H54 (cell line): Measurements from ENCODE around the gene SEMA4A.
"Not testable (repeated sequence)": the region's sequence is repeated elsewhere in the genome, so short reads cannot be mapped to it uniquely, and the experiment has no call there.

Source experiments
- DNase-seq: peaks from one replicate; pipeline ENCODE4 v3.0.0; 2011; ENCODE audit warnings: low spot score, mixed read lengths; ENCODE audit not compliant: insufficient read length
- FAIRE-seq: peaks from 3 replicates; lab custom pipeline; 2011; peaks lifted over from hg19 to GRCh38; lab: Jason Lieb, UNC
- POLR2A ChIP-seq: IDR thresholded peaks from 2 replicates; pipeline ENCODE4 v1.6.1; 2011; ENCODE audit warnings: low read depth, mild to moderate bottlenecking, low read length

Gene SEMA4A

DNA sequence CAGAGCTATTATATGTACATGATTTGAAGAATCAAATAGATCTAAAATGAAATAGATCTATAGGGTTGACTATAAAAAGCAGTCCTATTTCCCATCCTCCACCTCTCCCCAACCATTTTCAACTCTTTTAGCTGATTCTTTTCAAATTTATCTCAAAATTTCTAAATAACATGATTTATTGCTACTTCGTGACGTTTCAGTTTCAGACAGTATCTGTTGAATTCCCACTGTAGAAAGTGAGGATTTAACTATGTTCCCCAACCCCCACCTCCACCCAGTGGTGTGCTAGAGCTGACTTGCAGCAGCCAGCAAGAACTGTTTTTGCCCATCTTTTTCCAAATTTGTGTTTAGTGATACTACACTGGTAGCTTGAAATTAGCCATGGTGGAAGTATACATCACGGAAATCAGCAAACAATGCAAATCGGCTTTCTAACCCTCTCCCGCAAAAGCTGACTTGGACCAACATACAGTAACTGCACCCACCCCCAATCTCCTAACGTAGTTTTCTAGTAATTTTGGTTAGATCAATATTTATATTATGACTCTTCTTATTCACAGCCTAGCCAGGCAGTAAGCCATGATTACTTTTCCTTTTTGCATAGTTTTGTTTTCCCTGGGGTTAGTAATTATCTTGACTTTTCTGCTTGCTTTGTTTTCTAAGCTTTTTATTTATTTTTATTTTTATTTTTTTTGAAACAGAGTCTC is 10.9 kb downstream of the SEMA4A start:
- DNase-seq (no peak), FAIRE-seq (no peak)
- no peak for TF ChIP-seq POLR2A

DNA sequence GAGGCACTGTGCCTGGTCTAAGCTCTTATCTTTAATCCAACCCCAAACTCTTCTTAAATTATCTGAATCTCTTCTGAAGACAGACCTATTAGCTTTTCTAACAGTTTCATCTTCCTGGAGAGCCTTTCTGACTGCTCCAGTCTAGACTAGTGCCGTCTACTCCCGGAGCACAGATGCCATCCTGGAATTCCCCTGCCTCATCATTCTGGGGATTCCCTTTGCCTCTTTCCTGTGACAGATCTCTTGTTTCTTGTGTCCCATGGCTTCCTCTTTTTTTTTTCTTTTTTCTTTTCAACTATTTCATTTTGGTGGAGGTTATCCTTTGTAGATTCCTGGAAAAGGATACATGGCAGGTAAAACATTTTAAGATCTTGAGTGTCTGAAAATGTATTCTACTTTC is 11.7 kb downstream of the SEMA4A start:
- FAIRE-seq (no peak), DNase-seq (no peak)
- TF ChIP-seq POLR2A: no peak

DNA sequence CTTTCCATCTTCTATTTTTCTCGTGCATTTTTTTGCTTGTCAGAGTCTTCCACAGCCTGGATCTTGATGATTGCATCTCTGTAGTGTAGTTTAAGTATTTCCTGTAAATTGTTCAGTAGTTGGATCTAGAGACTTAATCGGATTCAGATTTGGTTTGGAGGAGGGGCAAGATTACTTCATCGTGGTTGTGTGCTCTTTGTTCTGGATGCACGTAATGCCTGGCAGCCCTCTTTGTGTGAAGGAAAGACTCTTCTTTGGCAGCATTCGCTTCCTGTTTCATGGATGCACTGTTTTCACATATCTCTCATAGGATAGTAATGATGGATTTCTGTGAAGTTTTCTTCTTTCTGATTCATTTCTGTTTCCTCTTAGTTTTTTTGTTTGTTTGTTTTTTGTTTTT is 14.2 kb downstream of the SEMA4A start:
- FAIRE-seq: no peak

GRCh38 chr1:156172696-156173470 is 19.5 kb downstream of the SEMA4A start:
- TF ChIP-seq POLR2A: no peak
- FAIRE-seq: no peak
- no peak for DNase-seq

More for the DNA sequence above, 14.2 kb downstream of the SEMA4A start:
- TF ChIP-seq POLR2A: no peak
- DNase-seq: no peak

DNA sequence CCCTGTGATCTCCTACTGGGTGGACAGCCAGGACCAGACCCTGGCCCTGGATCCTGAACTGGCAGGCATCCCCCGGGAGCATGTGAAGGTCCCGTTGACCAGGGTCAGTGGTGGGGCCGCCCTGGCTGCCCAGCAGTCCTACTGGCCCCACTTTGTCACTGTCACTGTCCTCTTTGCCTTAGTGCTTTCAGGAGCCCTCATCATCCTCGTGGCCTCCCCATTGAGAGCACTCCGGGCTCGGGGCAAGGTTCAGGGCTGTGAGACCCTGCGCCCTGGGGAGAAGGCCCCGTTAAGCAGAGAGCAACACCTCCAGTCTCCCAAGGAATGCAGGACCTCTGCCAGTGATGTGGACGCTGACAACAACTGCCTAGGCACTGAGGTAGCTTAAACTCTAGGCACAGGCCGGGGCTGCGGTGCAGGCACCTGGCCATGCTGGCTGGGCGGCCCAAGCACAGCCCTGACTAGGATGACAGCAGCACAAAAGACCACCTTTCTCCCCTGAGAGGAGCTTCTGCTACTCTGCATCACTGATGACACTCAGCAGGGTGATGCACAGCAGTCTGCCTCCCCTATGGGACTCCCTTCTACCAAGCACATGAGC is 23.3 kb downstream of the SEMA4A start:
- no peak for TF ChIP-seq POLR2A
- DNase-seq (no peak), FAIRE-seq (no peak)

- FAIRE-seq (no peak), DNase-seq (no peak)
- TF ChIP-seq POLR2A: no peak
Observed at GRCh38 chr1:156177919-156178654, 24.7 kb downstream of the SEMA4A start.

- no peak for DNase-seq
- no peak for FAIRE-seq
- no peak for TF ChIP-seq POLR2A
Observed at GRCh38 chr1:156180471-156180870, 27.1 kb downstream of the SEMA4A start.

- not testable (repeated sequence) for DNase-seq, FAIRE-seq
Observed at GRCh38 chr1:156181391-156181924, 28.1 kb downstream of the SEMA4A start.

DNA sequence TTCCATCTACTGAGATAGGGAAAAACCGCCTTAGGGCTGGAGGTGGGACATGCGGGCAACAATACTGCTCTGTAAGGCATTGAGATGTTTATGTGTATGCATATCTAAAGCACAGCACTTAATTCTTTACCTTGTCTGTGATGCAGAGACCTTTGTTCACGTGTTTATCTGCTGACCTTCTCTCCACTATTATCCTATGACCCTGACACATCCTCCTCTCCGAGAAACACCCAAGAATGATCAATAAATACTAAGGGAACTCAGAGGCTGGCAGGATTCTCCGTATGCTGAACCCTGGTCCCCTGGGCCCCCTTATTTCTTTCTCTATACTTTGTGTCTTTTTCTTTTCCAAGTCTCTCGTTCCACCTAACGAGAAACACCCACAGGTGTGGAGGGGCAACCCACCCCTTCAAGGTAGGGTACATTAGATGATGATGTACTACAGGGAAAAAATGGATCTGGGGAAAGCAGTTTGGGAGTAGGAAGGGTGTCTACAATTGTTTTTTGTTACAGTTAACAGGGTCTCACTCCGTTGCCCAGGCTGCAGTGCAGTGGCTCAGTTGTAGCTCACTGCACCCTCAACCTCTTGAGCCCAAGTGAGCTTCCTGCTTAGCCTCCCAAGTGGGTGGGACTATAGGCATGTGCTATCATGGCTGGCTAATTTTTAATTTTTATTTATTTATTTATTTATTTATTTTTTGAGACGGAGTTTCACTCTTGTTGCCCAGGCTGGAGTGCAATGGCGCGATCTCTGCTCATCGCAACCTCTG is 28.8 kb downstream of the SEMA4A start:
- DNase-seq, FAIRE-seq: not testable (repeated sequence)

- DNase-seq, FAIRE-seq: not testable (repeated sequence)
Observed at GRCh38 chr1:156186347-156187177, 33.2 kb downstream of the SEMA4A start.

- FAIRE-seq, DNase-seq: not testable (repeated sequence)
Observed at GRCh38 chr1:156190265-156190664, 36.9 kb downstream of the SEMA4A start.

DNA sequence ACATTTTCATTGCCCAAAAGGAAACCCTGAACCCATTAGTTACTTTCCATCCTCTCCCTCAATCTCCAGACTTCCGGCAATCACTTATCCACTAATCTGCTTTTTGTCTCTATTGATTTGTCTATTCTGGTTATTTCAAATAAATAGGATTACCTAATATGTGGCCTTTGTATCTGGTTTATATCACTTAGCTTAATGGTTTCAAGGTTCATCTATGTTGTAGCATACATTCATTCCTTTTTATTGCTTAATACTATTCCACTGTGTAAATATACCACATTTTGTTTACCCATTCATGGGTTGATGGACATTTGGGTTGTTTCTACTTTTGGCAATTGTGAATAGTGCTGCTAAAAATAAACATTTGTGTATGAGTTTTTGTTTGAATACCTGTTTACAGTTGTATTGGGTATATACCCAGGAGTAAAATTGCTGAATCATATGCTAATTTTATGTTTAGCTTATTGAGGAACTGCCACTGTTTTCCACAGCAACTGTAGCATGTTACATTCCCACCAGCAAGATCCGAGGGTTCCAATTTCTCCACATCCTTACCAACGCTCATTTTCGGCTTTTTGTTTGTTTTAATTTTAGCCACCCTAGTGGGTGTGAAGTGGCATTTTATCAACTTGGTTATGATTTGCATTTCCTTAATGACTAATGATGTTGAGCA is 38.0 kb downstream of the SEMA4A start:
- DNase-seq (no peak), FAIRE-seq (no peak)
- TF ChIP-seq POLR2A: no peak
